G401 (cell line): ENCODE results near the gene MICAL3. TPM values are rescaled to one million over a fixed set of nuclear protein-coding genes. Genes with fewer than 3 reads are reported as not detected.

Source experiments
- DNase-seq: peaks from one replicate; pipeline ENCODE4 v3.0.0-alpha.2; 2015; ENCODE audit warnings: low spot score
- in situ Hi-C: cut with HindIII; loops from 2 replicates; pipeline ENCODE4 v1.10.0; 2016; ENCODE audit warnings: low sequenced_read_pairs, mixed read lengths
- total RNA-seq: library from RNA; depleted of rRNA; stranded (reverse); fragments of >200 nt; shearing (Covaris generic); gene quantifications from 2 replicates; pipeline ENCODE4 v1.2.3, GENCODE V29; 2014

MICAL3 gene
- total RNA-seq, 1 experiment from 2014 or later: 5.3 TPM

- in situ Hi-C loops: no loop called here
Measured at GRCh38 chr22:17964156-17964555, 60.2 kb downstream of the MICAL3 start.

GRCh38 chr22:17963015-17963414, 61.3 kb downstream of the MICAL3 start:
- no peak for DNase-seq
- in situ Hi-C loops: no loop called here

More at GRCh38 chr22:17964156-17964555, 60.2 kb downstream of the MICAL3 start:
- DNase-seq: no peak

DNA sequence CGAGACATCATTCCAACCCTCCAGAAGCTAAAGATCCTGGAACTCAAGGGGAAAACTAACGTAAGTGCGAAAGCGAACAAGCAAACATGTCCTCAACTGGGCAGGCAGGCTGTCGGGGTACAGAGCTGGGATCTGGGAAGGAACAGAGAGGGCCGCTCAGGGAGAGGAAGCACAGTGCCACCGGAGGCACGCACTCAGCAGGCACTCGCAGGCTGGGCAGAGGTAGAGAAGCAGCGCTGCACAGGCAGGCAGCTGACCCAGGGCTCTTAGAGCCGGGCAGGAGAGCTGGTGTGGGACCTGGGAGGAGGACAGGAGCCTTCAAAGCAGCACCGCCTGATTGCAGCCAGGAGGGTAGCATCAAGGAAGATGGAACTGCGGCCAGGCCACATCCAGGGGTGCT, 62.2 kb downstream of the MICAL3 start:
- DNase-seq: peak; percentile 62
- in situ Hi-C loops: no loop called here

GRCh38 chr22:17961446-17961729, 63.0 kb downstream of the MICAL3 start:
- DNase-seq: no peak
- in situ Hi-C loops: no loop called here

- no peak for DNase-seq
- in situ Hi-C loops: no loop called here
Measured at GRCh38 chr22:17960695-17961445, 63.5 kb downstream of the MICAL3 start.

DNA sequence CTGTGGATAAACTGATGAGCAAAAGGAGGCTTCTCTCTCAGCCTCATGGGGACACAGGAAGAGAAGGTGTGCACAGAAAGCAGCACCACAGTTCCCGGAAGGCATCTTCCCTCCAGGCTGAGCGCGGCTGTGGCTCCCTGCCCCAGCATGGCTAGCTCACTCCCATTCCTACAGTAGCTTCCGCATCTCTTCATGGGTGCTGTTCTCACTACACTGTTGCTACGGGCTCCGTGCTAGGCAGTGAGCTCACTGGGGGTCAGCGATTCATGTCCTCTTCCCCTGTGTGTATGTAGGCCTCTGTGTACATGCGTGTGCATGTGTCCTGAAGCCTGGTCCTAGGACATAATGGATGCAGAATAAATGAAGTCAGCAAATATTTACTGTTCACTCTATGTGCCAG, 64.3 kb downstream of the MICAL3 start:
- DNase-seq: no peak
- in situ Hi-C loops: no loop called here

DNA sequence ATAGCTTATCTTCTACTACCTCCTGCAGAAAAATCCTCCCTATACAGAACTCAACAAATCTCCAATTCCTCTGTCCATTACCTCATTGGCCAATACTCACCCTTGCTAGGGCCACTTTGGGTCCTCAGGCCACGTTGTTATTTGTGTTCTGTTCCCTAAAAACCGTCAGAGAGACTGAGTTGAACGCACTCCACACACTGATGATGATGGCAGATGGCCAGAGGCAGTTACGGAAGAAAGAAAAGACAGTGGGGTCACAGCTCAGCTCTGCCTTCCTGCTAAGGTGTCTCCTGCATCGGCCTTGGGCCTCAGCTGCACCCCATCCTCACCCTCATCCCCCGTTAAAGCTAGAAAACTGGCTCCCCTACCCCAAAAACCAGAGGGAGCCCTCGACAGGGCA, 66.2 kb downstream of the MICAL3 start:
- in situ Hi-C loops: no loop called here
- no peak for DNase-seq

DNA sequence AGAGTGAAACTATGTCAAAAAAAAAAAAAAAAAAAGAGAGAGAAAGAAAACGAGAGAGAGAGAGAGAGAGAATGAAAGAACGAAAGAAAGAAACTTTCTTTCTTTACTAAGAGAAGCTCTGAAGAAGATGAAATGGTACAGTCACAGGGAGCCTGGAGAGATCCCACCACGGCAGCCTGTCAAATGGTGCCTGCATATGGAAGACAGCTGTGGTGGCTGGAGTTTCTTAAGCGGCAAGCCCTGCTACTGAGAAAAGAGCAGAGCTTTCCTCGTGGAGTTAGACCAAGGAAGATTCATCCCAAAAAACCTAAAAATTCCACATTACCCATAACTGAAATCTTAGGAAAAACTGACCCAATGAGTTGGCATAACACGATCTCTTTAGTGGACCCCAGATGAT, 66.7 kb downstream of the MICAL3 start:
- DNase-seq: no peak
- in situ Hi-C loops: no loop called here

DNA sequence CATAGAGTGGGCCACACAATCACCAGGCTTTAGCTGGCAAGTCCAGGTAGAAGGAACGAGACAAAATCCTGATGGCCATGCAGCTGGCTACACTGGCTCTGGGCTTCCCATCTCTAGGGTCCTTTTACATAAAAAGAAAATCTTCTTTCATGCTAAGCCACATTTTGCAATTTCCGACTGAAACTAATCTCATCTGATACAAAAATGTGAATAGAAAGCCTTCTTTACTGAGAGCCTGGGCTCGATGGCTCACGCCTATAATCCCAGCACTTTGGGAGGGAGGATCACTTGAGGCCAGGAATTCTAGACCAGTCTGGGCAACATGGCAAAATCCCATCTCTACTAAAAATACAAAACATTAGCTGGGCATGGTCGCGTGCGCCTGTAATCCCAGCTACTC, 67.2 kb downstream of the MICAL3 start:
- in situ Hi-C loops: no loop called here
- no peak for DNase-seq

DNA sequence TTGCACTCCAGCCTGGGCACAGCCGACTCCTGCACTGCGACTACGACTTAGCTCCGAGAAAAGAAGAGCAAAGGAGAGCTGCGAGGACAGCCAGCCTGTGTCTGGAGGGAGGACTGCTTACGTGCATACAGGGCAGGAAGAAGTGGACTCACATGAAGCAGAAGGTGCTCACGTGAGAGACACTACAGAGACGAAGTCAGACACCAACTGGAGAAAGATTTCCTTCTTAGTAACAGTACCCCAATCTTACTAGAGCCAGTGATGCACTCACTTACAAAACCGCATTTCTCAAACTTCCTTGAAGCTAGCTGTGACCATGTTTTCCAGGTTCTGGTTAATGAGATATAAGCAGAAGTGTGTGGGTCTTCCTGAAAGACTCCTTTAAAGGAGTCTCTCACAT, 67.7 kb downstream of the MICAL3 start:
- no peak for DNase-seq
- in situ Hi-C loops: no loop called here

- peak; percentile 37 for DNase-seq
- in situ Hi-C loops: no loop called here
Measured at GRCh38 chr22:17955590-17956379, 68.6 kb downstream of the MICAL3 start.

DNA sequence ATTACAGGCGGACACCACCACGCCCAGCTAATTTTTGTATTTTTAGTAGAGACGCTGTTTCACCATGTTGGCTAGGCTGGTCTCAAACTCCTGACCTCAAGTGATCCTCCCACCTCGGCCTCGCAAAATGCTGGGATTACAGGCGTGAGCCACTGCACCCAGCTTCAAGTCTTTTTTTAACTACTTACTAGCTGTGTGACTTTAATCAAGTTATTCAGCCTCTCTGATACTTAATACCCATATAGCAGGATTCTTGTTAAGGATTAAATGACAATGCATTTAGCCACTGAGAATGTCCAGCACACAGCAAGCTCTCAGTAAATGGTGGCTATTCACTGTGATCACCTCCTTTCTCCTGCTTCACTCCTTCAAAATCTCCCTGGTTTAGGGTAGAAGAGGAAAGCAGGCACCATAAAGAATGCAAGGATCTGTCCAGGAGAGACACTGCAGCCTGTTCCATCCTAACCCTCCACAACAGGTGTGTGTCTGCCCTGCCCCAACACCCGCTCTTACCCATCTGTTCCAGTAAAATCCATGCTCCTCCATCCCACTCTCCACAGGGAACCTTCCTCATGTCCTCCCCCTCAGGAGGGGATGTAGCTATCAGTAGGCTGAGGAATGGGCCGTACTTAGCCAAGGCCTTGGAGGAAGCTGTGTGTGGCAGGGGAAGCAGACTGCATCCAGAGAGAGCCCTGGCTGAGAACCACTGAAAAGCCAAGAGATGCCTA, 69.3 kb downstream of the MICAL3 start:
- in situ Hi-C loops: no loop called here
- DNase-seq: peak; percentile 44

- DNase-seq: no peak
- in situ Hi-C loops: no loop called here
Measured at GRCh38 chr22:17954200-17954859, 70.0 kb downstream of the MICAL3 start.

- no peak for DNase-seq
- in situ Hi-C loops: no loop called here
Measured at GRCh38 chr22:17953147-17953546, 71.2 kb downstream of the MICAL3 start.

- DNase-seq: peak; percentile 78
- in situ Hi-C loops: no loop called here
Measured at GRCh38 chr22:17952273-17952801, 72.0 kb downstream of the MICAL3 start.

- in situ Hi-C loops: no loop called here
- no peak for DNase-seq
Measured at GRCh38 chr22:17951315-17951714, 73.0 kb downstream of the MICAL3 start.

DNA sequence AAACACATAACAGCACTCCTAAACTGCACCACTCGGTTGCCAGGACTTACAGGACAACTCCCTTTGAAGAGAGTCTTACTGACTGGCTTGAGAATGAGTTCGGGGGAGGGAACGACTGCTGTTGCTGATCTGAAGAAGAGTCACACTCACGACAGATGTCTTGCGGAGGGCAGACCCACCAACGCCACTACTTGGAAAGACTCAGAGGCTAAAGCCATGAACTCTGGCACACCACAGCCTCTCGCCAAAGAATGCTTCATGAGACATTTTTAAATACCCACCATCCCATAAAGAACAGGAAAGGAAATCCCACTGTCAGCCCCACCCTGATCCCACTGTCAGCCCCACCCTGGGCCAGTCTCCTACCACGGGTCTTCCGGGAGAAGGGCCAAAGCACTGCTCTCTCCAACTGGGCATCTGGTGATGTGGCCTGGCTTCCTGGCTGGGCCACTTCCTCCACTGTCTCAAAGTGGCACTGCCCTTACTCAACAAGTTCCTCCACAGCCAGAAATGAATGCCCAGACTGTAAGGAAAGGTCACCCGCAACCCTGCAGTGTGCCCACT, 73.6 kb downstream of the MICAL3 start:
- in situ Hi-C loops: no loop called here
- peak; percentile 9 for DNase-seq

DNA sequence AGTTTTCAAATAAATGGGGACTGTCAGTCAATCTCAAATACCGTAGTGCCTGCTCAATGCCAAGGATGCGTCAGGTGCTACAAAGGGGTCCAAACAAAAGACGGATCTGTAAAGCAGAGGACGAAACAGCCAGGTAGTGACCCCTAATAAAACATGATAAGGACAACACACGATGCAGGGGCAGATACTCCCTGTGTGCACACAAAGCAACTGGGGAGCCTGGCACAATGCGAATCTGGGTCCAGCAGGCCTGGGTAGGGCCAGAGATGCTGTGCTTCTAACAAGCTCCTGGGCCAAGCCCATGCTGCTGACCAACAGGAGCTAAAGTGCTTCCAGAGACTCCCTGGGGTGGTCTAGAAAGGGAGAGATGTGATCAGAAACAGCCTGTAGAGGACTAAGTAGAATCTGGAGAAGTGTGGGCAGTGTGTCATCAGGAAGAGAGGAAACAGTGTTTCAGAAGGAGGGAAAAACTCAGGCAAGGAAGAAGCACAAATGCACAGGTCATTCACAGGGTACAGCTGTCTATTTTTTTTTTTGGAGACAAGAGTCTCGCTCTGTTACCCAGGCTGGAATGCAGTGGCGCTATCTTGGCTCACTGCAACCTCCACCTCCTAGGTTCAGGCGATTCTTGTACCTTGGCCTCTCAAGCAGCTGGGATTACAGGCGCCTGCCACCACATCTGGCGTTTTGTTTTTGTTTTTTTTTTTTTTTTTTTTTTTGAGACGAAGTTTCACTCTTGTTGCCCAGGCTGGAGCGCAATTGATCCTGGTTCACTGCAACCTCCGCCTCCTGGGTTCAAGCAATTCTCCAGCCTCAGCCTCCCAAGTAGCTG, 74.5 kb downstream of the MICAL3 start:
- in situ Hi-C loops: no loop called here
- DNase-seq: peak; percentile 50
